IPS DF 6.9 (cell line): Measurements from ENCODE around the gene TMEM61.
"Not testable (repeated sequence)": the region's sequence is repeated elsewhere in the genome, so short reads cannot be mapped to it uniquely, and the experiment has no call there.

Source experiments
- DNase-seq: peaks from one replicate; pipeline ENCODE4 v3.0.0-alpha.2; 2013; ENCODE audit warnings: low read depth, low spot score
- H3K27ac ChIP-seq: one replicate; pipeline ENCODE4 v1.5.1; 2013; ENCODE audit warnings: low read length, control low read depth
- H3K27me3 ChIP-seq: 2 replicates; pipeline ENCODE4 v1.6.1; 2013; ENCODE audit warnings: mild to moderate bottlenecking, low read length; ENCODE audit not compliant: control insufficient read depth, insufficient read depth
- H3K36me3 ChIP-seq: 2 replicates; pipeline ENCODE4 v1.6.1; 2013; ENCODE audit warnings: low read length; ENCODE audit not compliant: control insufficient read depth, insufficient read depth
- H3K4me1 ChIP-seq: 2 replicates; pipeline ENCODE4 v1.6.1; 2013; ENCODE audit warnings: low read length; ENCODE audit not compliant: control insufficient read depth, insufficient read depth
- H3K4me3 ChIP-seq: 2 replicates; pipeline ENCODE4 v1.5.1; 2013; ENCODE audit warnings: mild to moderate bottlenecking, low read length
- H3K9me3 ChIP-seq: 2 replicates; pipeline ENCODE4 v1.6.1; 2013; ENCODE audit warnings: low read length, inconsistent platforms; ENCODE audit not compliant: control insufficient read depth, insufficient read depth
- WGBS: extraction: QIAGEN DNeasy Blood & Tissue Kit; methylation state at CpG from one replicate; pipeline ENCODE4 v1.1.7; 2013; ENCODE audit warnings: mixed read lengths, missing lambda C conversion rate; ENCODE audit not compliant: insufficient read length, insufficient coverage; 5-methylcytosine and 5-hydroxymethylcytosine counted together

TMEM61 gene

GRCh38 chr1:54959241-54959640 is 21.2 kb upstream of the TMEM61 start:
- no CpG with 5 or more reads among the region's 3 CpGs for WGBS
- H3K4me1 ChIP-seq: peaks cover 2% of the 10 kb centered on the region; the same call in 1 of the 2 replicates
- H3K36me3 ChIP-seq: no peaks in the 10 kb centered on the region
- H3K27me3 ChIP-seq: no peaks in the 10 kb centered on the region
- DNase-seq: no peak
- no peak overlapping the region for H3K4me3 ChIP-seq
- H3K9me3 ChIP-seq: no peaks in the 10 kb centered on the region; the same call in 1 of the 2 replicates
- no peak overlapping the region for H3K27ac ChIP-seq

GRCh38 chr1:54962612-54963395 is 17.6 kb upstream of the TMEM61 start:
- DNase-seq: no peak
- Histone ChIP-seq H3K9me3 (no peaks in the 10 kb centered on the region; the same call in 1 of the 2 replicates), H3K27me3 (no peaks in the 10 kb centered on the region), H3K4me3 (no peak overlapping the region), H3K4me1 (peaks cover 2% of the 10 kb centered on the region; the same call in 1 of the 2 replicates), H3K36me3 (no peaks in the 10 kb centered on the region), H3K27ac (no peak overlapping the region)
- no CpG with 5 or more reads among the region's 4 CpGs for WGBS

GRCh38 chr1:54963829-54964228 is 16.6 kb upstream of the TMEM61 start:
- not testable (repeated sequence) for H3K4me3 ChIP-seq, H3K27me3 ChIP-seq, H3K9me3 ChIP-seq, DNase-seq, H3K4me1 ChIP-seq, H3K27ac ChIP-seq, H3K36me3 ChIP-seq
- no CpG with 5 or more reads among the region's 5 CpGs for WGBS

GRCh38 chr1:54965624-54966340 is 14.6 kb upstream of the TMEM61 start:
- DNase-seq: no peak
- Histone ChIP-seq H3K36me3 (no peaks in the 10 kb centered on the region), H3K27ac (no peak overlapping the region), H3K27me3 (no peaks in the 10 kb centered on the region), H3K9me3 (no peaks in the 10 kb centered on the region), H3K4me1 (peaks cover 2% of the 10 kb centered on the region; the same call in 1 of the 2 replicates), H3K4me3 (no peak overlapping the region)
- no CpG with 5 or more reads among the region's 7 CpGs for WGBS

- Histone ChIP-seq H3K4me1 (peaks cover 2% of the 10 kb centered on the region), H3K36me3 (no peaks in the 10 kb centered on the region), H3K9me3 (no peaks in the 10 kb centered on the region), H3K27me3 (no peaks in the 10 kb centered on the region), H3K4me3 (no peak overlapping the region), H3K27ac (no peak overlapping the region)
- WGBS: no CpG with 5 or more reads among the region's 5 CpGs
- no peak for DNase-seq
Measured at GRCh38 chr1:54967372-54967771, 13.1 kb upstream of the TMEM61 start.

DNA sequence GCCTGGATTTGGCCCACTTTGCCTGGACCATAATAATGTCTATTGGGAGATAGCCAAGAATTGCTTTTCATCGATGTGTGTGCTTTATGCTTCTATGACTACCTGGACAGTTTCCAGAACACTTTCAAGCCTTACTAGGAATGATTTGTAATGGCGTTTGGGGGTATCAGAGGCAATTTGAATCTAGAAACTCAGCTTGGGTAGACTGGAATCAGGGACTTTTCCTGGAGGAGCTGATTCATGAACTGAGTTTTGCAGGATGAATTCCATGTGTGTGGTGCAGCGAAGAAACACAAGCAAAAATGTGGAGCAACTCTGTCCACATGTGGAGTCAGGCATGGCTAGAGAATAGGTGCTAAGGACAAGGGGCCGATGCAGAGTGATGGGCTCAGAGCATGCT is 11.9 kb upstream of the TMEM61 start:
- Histone ChIP-seq H3K27ac (no peak overlapping the region), H3K4me1 (peaks cover 2% of the 10 kb centered on the region)
- DNase-seq: no peak

GRCh38 chr1:54969879-54970278 is 10.5 kb upstream of the TMEM61 start:
- WGBS: no CpG with 5 or more reads among the region's 1 CpG

More for the DNA sequence above, 11.9 kb upstream of the TMEM61 start:
- H3K4me3 ChIP-seq: no peak overlapping the region
- no peaks in the 10 kb centered on the region for H3K9me3 ChIP-seq
- no peaks in the 10 kb centered on the region for H3K27me3 ChIP-seq
- no peaks in the 10 kb centered on the region for H3K36me3 ChIP-seq
- WGBS: no CpG with 5 or more reads among the region's 4 CpGs

DNA sequence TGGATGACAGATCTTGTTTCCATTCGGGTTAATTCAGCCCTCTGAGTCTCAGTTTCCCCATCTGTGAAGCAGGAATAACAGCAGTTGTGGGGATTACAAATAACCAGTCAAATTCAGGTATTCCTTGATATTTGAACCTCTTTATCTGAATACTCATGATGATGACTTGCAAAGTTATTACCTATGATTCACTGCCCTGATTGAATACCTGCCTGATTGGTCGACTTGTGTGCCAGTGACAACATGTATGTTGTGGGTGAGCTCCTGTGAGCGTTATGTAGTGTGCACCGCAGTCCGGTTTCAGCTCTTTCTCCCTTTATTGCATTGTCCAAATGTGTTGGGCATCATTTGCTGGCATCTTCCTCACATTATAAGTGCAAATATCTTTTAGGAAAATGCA is 9.5 kb upstream of the TMEM61 start:
- H3K36me3 ChIP-seq: no peaks in the 10 kb centered on the region
- no CpG with 5 or more reads among the region's 5 CpGs for WGBS
- peaks cover 2% of the 10 kb centered on the region; the same call in 1 of the 2 replicates for H3K4me1 ChIP-seq
- no peak overlapping the region for H3K4me3 ChIP-seq
- no peaks in the 10 kb centered on the region for H3K27me3 ChIP-seq
- no peak overlapping the region for H3K27ac ChIP-seq
- DNase-seq: no peak
- H3K9me3 ChIP-seq: no peaks in the 10 kb centered on the region

More at GRCh38 chr1:54969879-54970278, 10.5 kb upstream of the TMEM61 start:
- DNase-seq: no peak
- peaks cover 2% of the 10 kb centered on the region; the same call in 1 of the 2 replicates for H3K4me1 ChIP-seq
- no peak overlapping the region for H3K27ac ChIP-seq
- H3K27me3 ChIP-seq: no peaks in the 10 kb centered on the region
- no peaks in the 10 kb centered on the region for H3K36me3 ChIP-seq
- no peak overlapping the region for H3K4me3 ChIP-seq
- H3K9me3 ChIP-seq: no peaks in the 10 kb centered on the region

DNA sequence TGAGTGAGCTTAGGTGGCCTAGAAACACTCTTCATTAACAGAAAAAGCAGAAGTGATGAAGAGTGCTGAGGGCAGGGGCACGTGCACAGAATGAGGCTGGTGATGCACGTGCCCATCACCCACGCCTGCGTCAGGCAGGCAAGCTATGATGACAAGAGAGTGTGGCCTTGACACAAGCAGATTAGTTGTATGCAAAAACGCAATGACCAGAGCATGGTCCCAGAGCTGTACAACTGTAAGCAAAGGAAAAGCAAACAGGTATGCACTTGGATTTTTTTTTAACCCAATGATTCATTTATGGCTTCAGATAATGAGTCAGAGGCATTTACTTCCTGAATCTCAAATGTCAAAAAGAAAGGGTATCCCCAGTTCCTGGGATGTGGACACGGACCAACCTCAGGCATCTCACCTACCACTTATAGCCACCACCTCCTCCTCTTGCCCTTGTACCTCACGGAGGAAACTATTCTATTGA is 9.1 kb upstream of the TMEM61 start:
- H3K4me3 ChIP-seq: no peak overlapping the region

GRCh38 chr1:54972436-54972835 is 8.0 kb upstream of the TMEM61 start:
- Histone ChIP-seq H3K36me3 (no peaks in the 10 kb centered on the region), H3K4me3 (no peak overlapping the region), H3K4me1 (peaks cover 2% of the 10 kb centered on the region; the same call in 1 of the 2 replicates), H3K27me3 (no peaks in the 10 kb centered on the region), H3K9me3 (no peaks in the 10 kb centered on the region), H3K27ac (no peak overlapping the region)
- DNase-seq: no peak
- WGBS: no CpG with 5 or more reads among the region's 4 CpGs

More for the DNA sequence above, 9.1 kb upstream of the TMEM61 start:
- WGBS: no CpG with 5 or more reads among the region's 7 CpGs
- peaks cover 2% of the 10 kb centered on the region; the same call in 1 of the 2 replicates for H3K4me1 ChIP-seq
- H3K36me3 ChIP-seq: no peaks in the 10 kb centered on the region
- no peak overlapping the region for H3K27ac ChIP-seq
- no peaks in the 10 kb centered on the region for H3K9me3 ChIP-seq
- no peak for DNase-seq
- H3K27me3 ChIP-seq: no peaks in the 10 kb centered on the region
